Measurements from ENCODE around the gene DOCK4.

DOCK4 gene

DNA sequence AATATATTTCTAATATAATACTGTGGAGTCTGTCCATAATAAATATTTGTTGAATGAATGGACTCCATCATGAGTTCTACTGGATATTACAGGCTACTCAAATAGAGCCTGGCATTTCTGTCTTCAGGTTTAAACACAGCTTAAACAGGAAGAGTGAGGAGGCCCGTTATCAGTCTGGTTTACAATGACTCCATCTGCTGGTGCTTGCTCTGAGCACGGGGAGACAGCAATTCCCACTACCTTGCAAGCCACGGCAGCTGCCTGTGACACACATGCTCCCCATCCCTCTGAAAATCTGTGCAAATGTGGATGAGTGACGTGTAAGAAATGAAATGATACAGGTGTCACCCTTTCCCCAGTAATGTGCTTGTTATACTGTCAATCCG is 350.4 kb downstream of the DOCK4 start:
- no peak for DNase-seq (ENCODE audit: low read depth)
- TF ChIP-seq, protein P1, sequence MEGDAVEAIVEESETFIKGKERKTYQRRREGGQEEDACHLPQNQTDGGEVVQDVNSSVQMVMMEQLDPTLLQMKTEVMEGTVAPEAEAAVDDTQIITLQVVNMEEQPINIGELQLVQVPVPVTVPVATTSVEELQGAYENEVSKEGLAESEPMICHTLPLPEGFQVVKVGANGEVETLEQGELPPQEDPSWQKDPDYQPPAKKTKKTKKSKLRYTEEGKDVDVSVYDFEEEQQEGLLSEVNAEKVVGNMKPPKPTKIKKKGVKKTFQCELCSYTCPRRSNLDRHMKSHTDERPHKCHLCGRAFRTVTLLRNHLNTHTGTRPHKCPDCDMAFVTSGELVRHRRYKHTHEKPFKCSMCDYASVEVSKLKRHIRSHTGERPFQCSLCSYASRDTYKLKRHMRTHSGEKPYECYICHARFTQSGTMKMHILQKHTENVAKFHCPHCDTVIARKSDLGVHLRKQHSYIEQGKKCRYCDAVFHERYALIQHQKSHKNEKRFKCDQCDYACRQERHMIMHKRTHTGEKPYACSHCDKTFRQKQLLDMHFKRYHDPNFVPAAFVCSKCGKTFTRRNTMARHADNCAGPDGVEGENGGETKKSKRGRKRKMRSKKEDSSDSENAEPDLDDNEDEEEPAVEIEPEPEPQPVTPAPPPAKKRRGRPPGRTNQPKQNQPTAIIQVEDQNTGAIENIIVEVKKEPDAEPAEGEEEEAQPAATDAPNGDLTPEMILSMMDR (IDR thresholded peaks at IDR 0.05; ENCODE audit: control insufficient read depth, insufficient read depth, low read depth, low read length, missing control alignments): peak; percentile 50
- H3K4me3 ChIP-seq (ENCODE audit: control insufficient read depth, low read depth, low read length): no peak overlapping the region

DNA sequence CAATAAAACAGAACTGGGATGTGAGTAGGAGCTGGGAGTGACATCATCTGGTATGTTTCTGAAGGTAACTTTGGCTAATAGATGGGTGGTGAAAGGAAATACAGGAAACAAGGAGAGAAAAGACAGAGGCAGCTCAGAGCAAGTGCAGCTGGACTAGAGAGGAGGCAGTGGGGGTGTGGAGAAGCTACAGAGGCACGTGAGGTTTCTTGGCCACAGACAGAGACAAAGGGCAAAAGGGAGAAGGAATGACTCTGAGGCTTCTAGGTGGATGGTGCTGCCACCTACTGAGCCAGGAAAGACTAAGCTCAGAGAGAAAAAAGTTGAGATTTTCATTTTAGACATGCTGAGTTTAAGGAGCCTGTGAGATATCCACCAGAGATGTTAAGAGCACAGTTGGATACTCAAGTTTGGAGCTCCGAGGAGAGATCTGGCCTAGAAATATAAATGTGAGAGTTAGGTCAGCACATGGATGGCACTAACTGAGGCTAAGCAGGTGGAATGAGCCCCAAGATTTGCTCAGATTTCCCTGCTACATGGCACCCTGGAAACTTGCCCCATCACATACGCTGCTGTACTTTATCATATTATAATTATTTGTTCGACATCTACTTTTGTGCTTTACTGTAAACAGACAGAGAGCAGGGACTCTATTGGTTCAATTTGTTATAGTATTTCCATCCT is 350.9 kb downstream of the DOCK4 start:
- TF ChIP-seq, protein P1 (IDR thresholded peaks at IDR 0.05; ENCODE audit: control insufficient read depth, insufficient read depth, low read depth, low read length, missing control alignments): peak; percentile 78
- DNase-seq (ENCODE audit: low read depth): peak; percentile 46
- no peak overlapping the region for H3K4me3 ChIP-seq (ENCODE audit: control insufficient read depth, low read depth, low read length)

DNA sequence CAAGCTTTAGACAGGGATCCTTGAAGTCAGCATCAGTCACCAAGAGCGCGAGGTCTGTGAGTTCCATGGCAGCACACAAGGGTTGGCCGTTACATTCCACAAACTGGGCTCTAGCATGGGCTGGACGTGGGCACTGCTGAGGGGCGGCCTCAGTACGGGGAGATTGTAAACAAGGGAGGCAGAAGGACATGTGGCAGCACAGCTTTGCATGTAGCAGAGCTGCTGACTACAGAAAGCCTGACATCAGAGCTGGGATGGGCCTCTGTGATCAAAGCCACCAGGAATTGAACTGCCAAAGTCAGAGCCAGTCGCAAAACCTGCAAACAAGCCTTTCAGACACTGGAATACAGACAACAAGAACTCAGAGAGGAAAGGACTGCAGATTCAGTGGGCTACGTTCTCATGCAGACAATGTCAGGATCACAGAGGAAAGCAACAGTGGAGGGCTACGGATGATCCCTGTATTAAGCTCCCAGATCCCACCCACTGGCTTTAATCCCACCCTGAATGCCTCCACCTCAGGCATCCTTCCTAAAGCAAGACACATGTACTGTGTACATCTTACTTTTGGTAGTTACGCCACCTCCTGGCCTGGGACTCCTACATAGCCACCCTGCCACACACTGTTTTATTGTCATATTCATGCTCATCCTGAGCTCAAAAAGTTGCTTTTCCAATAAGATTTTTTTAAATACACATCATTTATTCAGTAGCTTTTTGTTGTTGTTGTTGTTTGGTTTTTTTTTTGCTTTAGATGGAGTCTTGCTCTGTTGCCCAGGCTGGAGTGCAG is 352.8 kb downstream of the DOCK4 start:
- TF ChIP-seq, protein P1 (IDR thresholded peaks at IDR 0.05; ENCODE audit: control insufficient read depth, insufficient read depth, low read depth, low read length, missing control alignments): peak; percentile 34
- DNase-seq (ENCODE audit: low read depth): no peak
- H3K4me3 ChIP-seq (ENCODE audit: control insufficient read depth, low read depth, low read length): no peak overlapping the region

DNA sequence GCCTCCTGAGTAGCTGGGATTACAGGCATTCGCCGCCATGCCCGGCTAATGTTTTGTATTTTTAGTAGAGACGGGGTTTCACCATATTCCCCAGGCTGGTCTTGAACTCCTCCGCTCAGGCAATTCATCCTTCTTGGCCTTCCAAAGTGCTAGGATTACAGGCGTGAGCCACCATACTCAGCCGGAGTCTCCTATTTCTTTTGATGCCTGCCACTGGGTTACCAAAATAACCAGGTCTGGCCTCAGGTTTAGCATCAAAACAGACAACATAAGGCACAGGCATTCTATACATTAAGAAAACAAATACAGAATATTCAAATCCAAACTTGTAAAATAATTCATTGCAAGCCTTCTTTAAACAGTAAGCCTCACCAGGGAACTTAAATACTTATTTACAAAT is 354.1 kb downstream of the DOCK4 start:
- TF ChIP-seq, protein P1 (IDR thresholded peaks at IDR 0.05; ENCODE audit: control insufficient read depth, insufficient read depth, low read depth, low read length, missing control alignments): no peak
- H3K4me3 ChIP-seq (ENCODE audit: control insufficient read depth, low read depth, low read length): no peak overlapping the region
- DNase-seq (ENCODE audit: low read depth): no peak

DNA sequence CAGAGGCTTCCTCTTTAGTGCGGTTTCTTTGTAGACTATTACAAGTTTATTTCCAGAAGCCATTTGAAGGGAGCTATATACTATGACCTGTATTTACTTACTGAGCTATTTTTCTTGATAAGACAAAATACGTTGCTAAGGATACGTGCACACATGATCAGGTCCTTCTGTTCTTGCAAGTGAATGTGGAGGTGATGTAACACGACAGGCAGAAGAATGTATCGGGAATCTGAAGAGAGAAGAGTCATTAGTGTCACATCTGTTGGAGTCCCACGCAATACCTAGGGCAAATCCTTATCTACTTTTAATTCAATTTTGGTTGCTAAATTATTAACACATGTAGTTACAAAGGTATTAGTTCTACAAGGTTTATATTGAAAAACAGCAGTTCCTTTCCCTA is 359.3 kb downstream of the DOCK4 start:
- TF ChIP-seq, protein P1 (IDR thresholded peaks at IDR 0.05; ENCODE audit: control insufficient read depth, insufficient read depth, low read depth, low read length, missing control alignments): no peak
- no peak for DNase-seq (ENCODE audit: low read depth)
- H3K4me3 ChIP-seq (ENCODE audit: control insufficient read depth, low read depth, low read length): no peak overlapping the region

DNA sequence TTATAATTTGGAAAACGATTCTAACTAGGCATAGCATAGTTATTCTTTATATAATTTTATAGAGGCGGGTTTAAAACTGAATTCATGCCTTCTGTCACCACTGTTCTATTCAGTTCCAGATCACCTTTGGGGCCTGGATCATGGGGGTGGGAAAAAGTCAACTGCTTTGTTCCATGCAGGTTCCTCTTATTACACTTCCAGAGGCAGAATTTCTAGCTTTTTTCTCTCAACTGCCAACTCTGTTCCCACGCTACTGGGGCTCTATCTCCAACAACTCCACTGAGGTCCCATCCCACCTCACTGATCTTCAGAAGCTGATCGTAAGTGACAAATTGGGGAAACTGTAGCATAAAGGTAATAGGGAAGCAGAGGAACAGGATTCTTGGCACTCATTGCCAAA is 360.3 kb downstream of the DOCK4 start:
- TF ChIP-seq, protein P1 (IDR thresholded peaks at IDR 0.05; ENCODE audit: control insufficient read depth, insufficient read depth, low read depth, low read length, missing control alignments): no peak

More for the DNA sequence above, 360.3 kb downstream of the DOCK4 start:
- H3K4me3 ChIP-seq (ENCODE audit: control insufficient read depth, low read depth, low read length): no peak overlapping the region
- DNase-seq (ENCODE audit: low read depth): no peak
